ENCODE data around the gene WDR82. TPM values are rescaled to one million over a fixed set of nuclear protein-coding genes. Genes with fewer than 3 reads are reported as not detected.

The WDR82 gene
- total RNA-seq, 1 donor from 2014 or later, result 86.4 TPM

DNA sequence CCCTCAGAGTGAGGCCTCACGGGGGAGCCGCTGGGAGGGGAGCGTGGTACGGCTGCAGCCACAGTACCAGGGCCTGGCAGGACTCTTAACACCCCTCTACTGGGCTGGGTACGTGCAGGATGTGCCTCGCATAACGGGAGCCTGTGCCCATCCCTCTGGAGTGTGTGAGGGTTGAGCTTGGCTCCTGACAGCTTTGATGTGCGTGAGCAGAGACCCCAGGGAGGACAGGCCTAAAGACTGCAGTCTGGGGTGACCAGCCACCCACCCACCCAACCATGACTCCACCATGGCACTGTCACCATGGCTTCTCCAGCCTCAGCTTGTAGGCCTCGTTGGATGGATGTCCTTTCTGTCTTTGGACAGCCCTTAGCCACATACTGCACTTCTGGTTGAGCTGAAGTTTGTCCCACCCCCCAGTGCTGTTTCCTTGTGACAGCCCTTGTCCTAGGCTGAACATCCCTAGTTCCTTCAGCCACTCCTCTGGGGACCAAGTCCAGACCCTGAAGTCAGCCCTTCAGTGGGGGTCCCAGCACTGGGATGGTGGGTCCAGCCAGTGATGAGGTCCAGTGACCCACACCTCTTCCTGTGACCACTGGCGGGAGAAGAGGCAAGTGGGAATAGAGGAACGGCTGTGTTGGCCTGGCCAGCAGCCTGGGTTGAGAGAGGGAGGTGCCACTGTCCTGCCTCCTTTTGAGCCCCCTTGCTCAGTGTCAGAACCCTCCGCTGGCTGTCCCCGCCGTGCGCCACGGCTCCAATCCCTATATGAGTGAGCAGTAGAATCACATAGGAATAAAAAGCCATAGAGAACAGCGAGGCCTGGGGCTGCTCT lies 15.3 kb upstream of the WDR82 start:
- H3K4me1 Mint-ChIP-seq, result peaks cover 20% of the 10 kb centered on the region
- H3K9me3 Mint-ChIP-seq, result no peaks in the 10 kb centered on the region
- DNase-seq (no peak), ATAC-seq (ENCODE audit: low read depth) (no peak)
- no peaks in the 10 kb centered on the region for H3K27me3 Mint-ChIP-seq
- ChIA-PET CTCF (interaction anchor here (15.8 kb wide), 1 partner anchor 45 kb away, joined by 248 read pairs; no protein-coding TSS in a partner anchor), POLR2A (no interaction called here)
- H3K4me3 Mint-ChIP-seq, result no peak overlapping the region
- H3K27ac Mint-ChIP-seq, result no peak overlapping the region
- intact Hi-C loops (cut with micrococcal nuclease), result no loop called here
- H3K36me3 Mint-ChIP-seq (ENCODE audit: low read depth), result peaks cover 40% of the 10 kb centered on the region
- no peak for TF ChIP-seq CTCF (IDR thresholded peaks at IDR 0.05)

GRCh38 chr3:52292247-52293065 lies 14.0 kb upstream of the WDR82 start:
- POLR2A ChIA-PET, result interaction anchor here (1.1 kb wide), 1 partner anchor 47 kb away, joined by 3 read pairs; no protein-coding TSS in a partner anchor
- CTCF ChIA-PET, result interaction anchor here (0.8 to 15.8 kb wide), 9 partner anchors 8 to 92 kb away, joined by 3 to 248 read pairs (median 4); partner anchors contain the start of gene WDR82
- peaks cover 44% of the 10 kb centered on the region for H3K36me3 Mint-ChIP-seq (ENCODE audit: low read depth)
- DNase-seq (no peak), ATAC-seq (ENCODE audit: low read depth) (no peak)
- H3K4me1 Mint-ChIP-seq, result peaks cover 28% of the 10 kb centered on the region
- intact Hi-C loops (cut with micrococcal nuclease), result no loop called here
- no peaks in the 10 kb centered on the region for H3K27me3 Mint-ChIP-seq
- no peak overlapping the region for H3K4me3 Mint-ChIP-seq
- no peaks in the 10 kb centered on the region for H3K9me3 Mint-ChIP-seq
- no peak overlapping the region for H3K27ac Mint-ChIP-seq
- no peak for TF ChIP-seq CTCF (IDR thresholded peaks at IDR 0.05)

- no peak for TF ChIP-seq CTCF (IDR thresholded peaks at IDR 0.05)
- DNase-seq (peak; percentile 57), ATAC-seq (ENCODE audit: low read depth) (peak; percentile 22)
- peak overlapping the region; percentile 56 for H3K4me3 Mint-ChIP-seq
- H3K4me1 Mint-ChIP-seq, result peaks cover 30% of the 10 kb centered on the region
- peaks cover 46% of the 10 kb centered on the region for H3K36me3 Mint-ChIP-seq (ENCODE audit: low read depth)
- POLR2A ChIA-PET, result interaction anchor here (1.1 kb wide), 1 partner anchor 48 kb away, joined by 3 read pairs; no protein-coding TSS in a partner anchor
- no peaks in the 10 kb centered on the region for H3K9me3 Mint-ChIP-seq
- H3K27me3 Mint-ChIP-seq, result no peaks in the 10 kb centered on the region
- peak overlapping the region; percentile 43 for H3K27ac Mint-ChIP-seq
- intact Hi-C loops (cut with micrococcal nuclease), result loop anchor here (1.0 kb wide), 3 partner anchors 26 to 156 kb away; no protein-coding TSS in a partner anchor
- CTCF ChIA-PET, result interaction anchor here (0.8 to 15.8 kb wide), 9 partner anchors 9 to 93 kb away, joined by 3 to 248 read pairs (median 4); partner anchors contain the start of gene WDR82
These were observed 13.2 kb upstream of the WDR82 start for GRCh38 chr3:52291508-52292181.

DNA sequence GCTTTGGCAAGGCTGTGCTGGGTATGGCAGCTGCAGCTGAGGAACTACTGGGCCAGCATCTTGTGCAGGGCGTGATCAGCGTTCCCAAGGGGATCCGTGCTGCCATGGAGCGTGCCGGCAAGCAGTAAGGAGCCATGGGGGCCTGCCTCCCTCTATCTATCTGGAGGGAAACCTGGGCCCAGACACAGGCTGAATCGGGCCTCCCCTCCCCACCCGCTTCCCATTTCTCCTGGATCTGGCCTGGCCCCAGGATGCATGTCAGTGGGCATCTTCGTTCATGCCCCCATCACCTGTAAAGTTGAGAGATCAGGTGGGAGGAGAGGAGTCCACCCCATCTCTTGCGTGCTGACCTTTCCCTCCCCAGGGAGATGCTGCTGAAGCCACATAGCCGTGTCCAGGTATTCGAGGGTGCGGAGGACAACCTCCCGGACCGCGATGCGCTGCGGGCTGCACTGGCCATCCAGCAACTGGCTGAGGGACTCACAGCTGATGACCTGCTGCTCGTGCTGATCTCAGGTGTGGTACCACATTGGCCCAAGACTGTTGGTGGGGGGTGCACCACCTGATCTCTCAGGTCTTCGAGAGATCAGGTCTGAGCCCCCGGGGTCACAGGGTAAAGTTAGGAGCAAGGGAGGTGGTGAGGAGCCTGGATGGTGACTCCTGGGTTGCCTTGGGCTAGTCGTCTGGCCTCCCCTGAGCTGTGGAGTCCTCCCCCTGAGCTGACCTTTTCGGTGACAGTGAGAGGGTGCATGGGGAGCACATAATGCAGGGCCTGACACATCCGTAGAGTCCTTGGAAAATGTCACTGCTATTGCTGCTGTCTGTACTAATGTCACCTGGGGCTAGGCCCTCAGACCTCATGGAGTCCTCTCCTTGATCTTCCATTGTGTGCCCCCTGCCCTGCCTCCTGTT lies 12.4 kb upstream of the WDR82 start:
- peak; percentile 12 for DNase-seq
- CTCF ChIA-PET, result interaction anchor here (1.0 to 15.8 kb wide), 8 partner anchors 9 to 71 kb away, joined by 3 to 248 read pairs (median 4); partner anchors contain the start of genes TLR9 and WDR82
- peak overlapping the region; percentile 43 for H3K27ac Mint-ChIP-seq
- peak overlapping the region; percentile 56 for H3K4me3 Mint-ChIP-seq
- TF ChIP-seq CTCF (IDR thresholded peaks at IDR 0.05), result no peak
- H3K4me1 Mint-ChIP-seq, result peaks cover 28% of the 10 kb centered on the region
- H3K9me3 Mint-ChIP-seq, result no peaks in the 10 kb centered on the region
- POLR2A ChIA-PET, result interaction anchor here (1.0 kb wide), 1 partner anchor 20 kb away, joined by 3 read pairs; no protein-coding TSS in a partner anchor
- intact Hi-C loops (cut with micrococcal nuclease), result loop anchor here (1.0 kb wide), 3 partner anchors 26 to 156 kb away; no protein-coding TSS in a partner anchor
- H3K27me3 Mint-ChIP-seq, result no peaks in the 10 kb centered on the region
- peaks cover 40% of the 10 kb centered on the region for H3K36me3 Mint-ChIP-seq (ENCODE audit: low read depth)
- ATAC-seq (ENCODE audit: low read depth), result no peak

All from activated B cell treated with CpG ODN at 0.5 μM for 24 hours (primary cell).